SU-DHL-6 (cell line): ENCODE measurements around the gene ARMC5.

Source experiments
- H2AFZ ChIP-seq: fragments of 200-600 bp; sonication (generic); 2 replicates; pipeline ENCODE4 v1.6.1; 2014; ENCODE audit warnings: low read depth, mild to moderate bottlenecking, moderate library complexity, mixed read lengths, antibody characterized with exemption, low read length; ENCODE audit not compliant: severe bottlenecking
- H3F3A ChIP-seq: fragments of 200-600 bp; shearing (Covaris generic); 2 replicates; pipeline ENCODE4 v1.6.0; 2016; ENCODE audit warnings: antibody characterized with exemption, mild to moderate bottlenecking; ENCODE audit not compliant: insufficient read depth
- H3K27ac ChIP-seq: fragments of 200-600 bp; sonication (generic); 2 replicates; pipeline ENCODE4 v1.5.1; 2016; ENCODE audit warnings: low read depth, mild to moderate bottlenecking, low read length, moderate library complexity, mixed read lengths
- H3K27me3 ChIP-seq: fragments of 200-600 bp; sonication (generic), shearing (Covaris generic); 2 replicates; pipeline ENCODE4 v1.6.0; 2014; ENCODE audit warnings: mild to moderate bottlenecking, low read length
- H3K36me3 ChIP-seq: fragments of 200-600 bp; sonication (generic); 2 replicates; pipeline ENCODE4 v1.6.1; 2014; ENCODE audit warnings: mild to moderate bottlenecking, low read length, mixed read lengths
- H3K4me2 ChIP-seq: fragments of 300-600, 200-600 bp; shearing (Covaris generic), sonication (generic); 2 replicates; pipeline ENCODE4 v1.6.0; 2014; ENCODE audit warnings: low read length, low read depth, mild to moderate bottlenecking; ENCODE audit not compliant: poor library complexity, severe bottlenecking
- H3K4me3 ChIP-seq: fragments of 200-600 bp; sonication (generic); 2 replicates; pipeline ENCODE4 v1.5.1; 2014; ENCODE audit warnings: antibody characterized with exemption, low read length, mild to moderate bottlenecking, mixed read lengths; ENCODE audit not compliant: insufficient read depth, poor library complexity, severe bottlenecking
- H3K79me2 ChIP-seq: fragments of 200-600 bp; sonication (generic); 2 replicates; pipeline ENCODE4 v1.6.1; 2014; ENCODE audit warnings: mild to moderate bottlenecking, low read length, moderate library complexity; ENCODE audit not compliant: insufficient read depth
- H3K9ac ChIP-seq: fragments of 200-600 bp; sonication (generic); 2 replicates; pipeline ENCODE4 v1.7.0; 2014; ENCODE audit warnings: mild to moderate bottlenecking, low read length
- H3K9me2 ChIP-seq: fragments of 200-600 bp; sonication (generic); replicated peaks from 2 replicates; pipeline ENCODE4 v1.6.1; 2014; ENCODE audit warnings: low read length; ENCODE audit not compliant: insufficient read depth
- H3K9me3 ChIP-seq: fragments of 200-600 bp; sonication (generic); 2 replicates; pipeline ENCODE4 v1.6.1; 2014; ENCODE audit warnings: low read length, mixed read lengths; ENCODE audit not compliant: insufficient read depth
- H4K20me1 ChIP-seq: fragments of 200-600 bp; sonication (generic); 2 replicates; pipeline ENCODE4 v1.6.1; 2014; ENCODE audit warnings: low read depth, mild to moderate bottlenecking, antibody characterized with exemption, low read length, moderate library complexity, mixed read lengths
- EZH2phosphoT487 ChIP-seq: fragments of 200-600 bp; sonication (generic), shearing (Covaris generic); conservative IDR thresholded peaks from 2 replicates; pipeline ENCODE4 v1.6.1; 2018; ENCODE audit warnings: mild to moderate bottlenecking, antibody characterized with exemption, low read length, moderate library complexity, mixed read lengths
- TF ChIP-seq, protein P1 (sequence below): fragments of 200-600 bp; sonication (generic); IDR thresholded peaks from one replicate; pipeline ENCODE4 v1.5.1; 2017; ENCODE audit warnings: antibody characterized with exemption, mild to moderate bottlenecking, low read length, moderate library complexity; ENCODE audit not compliant: insufficient read depth, poor library complexity, severe bottlenecking

The ARMC5 gene

DNA sequence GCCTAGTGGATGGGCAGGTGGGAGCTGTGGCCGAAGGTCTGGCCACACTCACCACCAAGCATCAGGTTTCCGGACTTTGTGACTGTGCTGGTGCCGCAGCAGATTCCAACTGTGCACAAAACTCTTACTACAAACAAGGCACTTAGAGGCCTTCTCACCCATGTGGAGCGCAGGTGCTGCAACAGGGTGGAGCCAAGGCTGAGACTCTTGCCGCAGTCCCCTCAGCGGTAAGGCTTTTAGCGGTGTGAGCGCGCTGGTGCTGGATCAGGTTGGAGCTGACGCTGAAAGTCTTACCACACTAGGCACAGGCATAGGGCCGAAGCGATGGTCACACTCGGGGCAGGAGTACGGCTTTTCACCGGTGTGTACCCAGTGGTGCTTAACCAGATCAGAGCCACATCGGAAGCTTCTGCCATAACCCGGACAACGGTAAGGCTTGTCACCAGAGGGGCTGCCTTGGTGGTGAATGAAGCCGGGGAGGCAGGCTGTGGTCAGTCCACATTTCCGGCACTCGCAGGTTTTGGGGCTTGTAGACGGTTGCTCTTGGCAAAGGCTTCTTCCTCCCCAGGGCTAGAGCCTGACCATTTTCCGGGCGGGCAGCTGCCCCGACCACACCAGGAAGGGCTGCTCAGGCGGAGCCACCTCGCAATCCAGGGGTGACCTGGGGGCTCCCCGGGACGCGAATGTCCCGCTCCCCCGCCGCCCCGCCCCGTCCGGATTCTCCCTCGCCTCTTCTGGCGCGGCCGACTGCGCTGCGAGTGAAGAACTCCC, 1.0 kb upstream of the ARMC5 start:
- H3K27ac ChIP-seq: peak overlapping the region; percentile 87

GRCh38 chr16:31459687-31460581, 633 bp downstream of the ARMC5 start:
- peak overlapping the region; percentile 87 for H3K27ac ChIP-seq
- no peaks in the 10 kb centered on the region for H3K9me2 ChIP-seq
- H3K4me3 ChIP-seq: peak overlapping the region; percentile 78
- peaks cover 37% of the 10 kb centered on the region for H3K79me2 ChIP-seq
- H3K9me3 ChIP-seq: no peaks in the 10 kb centered on the region
- H3K4me2 ChIP-seq: peak overlapping the region; percentile 79
- H3K27me3 ChIP-seq: no peaks in the 10 kb centered on the region
- peak overlapping the region; percentile 82 for H3K9ac ChIP-seq
- no peak for TF ChIP-seq EZH2phosphoT487
- TF ChIP-seq, protein P1, sequence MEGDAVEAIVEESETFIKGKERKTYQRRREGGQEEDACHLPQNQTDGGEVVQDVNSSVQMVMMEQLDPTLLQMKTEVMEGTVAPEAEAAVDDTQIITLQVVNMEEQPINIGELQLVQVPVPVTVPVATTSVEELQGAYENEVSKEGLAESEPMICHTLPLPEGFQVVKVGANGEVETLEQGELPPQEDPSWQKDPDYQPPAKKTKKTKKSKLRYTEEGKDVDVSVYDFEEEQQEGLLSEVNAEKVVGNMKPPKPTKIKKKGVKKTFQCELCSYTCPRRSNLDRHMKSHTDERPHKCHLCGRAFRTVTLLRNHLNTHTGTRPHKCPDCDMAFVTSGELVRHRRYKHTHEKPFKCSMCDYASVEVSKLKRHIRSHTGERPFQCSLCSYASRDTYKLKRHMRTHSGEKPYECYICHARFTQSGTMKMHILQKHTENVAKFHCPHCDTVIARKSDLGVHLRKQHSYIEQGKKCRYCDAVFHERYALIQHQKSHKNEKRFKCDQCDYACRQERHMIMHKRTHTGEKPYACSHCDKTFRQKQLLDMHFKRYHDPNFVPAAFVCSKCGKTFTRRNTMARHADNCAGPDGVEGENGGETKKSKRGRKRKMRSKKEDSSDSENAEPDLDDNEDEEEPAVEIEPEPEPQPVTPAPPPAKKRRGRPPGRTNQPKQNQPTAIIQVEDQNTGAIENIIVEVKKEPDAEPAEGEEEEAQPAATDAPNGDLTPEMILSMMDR: no peak
- peak overlapping the region; percentile 79 for H2AFZ ChIP-seq
- no peaks in the 10 kb centered on the region for H3K36me3 ChIP-seq
- H3F3A ChIP-seq: 0 out of 2 replicates have a peak, but pooled peaks cover 8% of the 10 kb centered on the region
- peaks cover 11% of the 10 kb centered on the region; the same call in 1 of the 2 replicates for H4K20me1 ChIP-seq

More for the DNA sequence above, 1.0 kb upstream of the ARMC5 start:
- no peaks in the 10 kb centered on the region for H3K9me2 ChIP-seq
- no peaks in the 10 kb centered on the region for H3K9me3 ChIP-seq
- peak overlapping the region; percentile 82 for H3K9ac ChIP-seq
- peak overlapping the region; percentile 78 for H3K4me3 ChIP-seq
- peak overlapping the region; percentile 79 for H3K4me2 ChIP-seq
- peak overlapping the region; percentile 79 for H2AFZ ChIP-seq
- H3F3A ChIP-seq: 0 out of 2 replicates have a peak, but pooled peaks cover 8% of the 10 kb centered on the region
- peaks cover 11% of the 10 kb centered on the region; the same call in 1 of the 2 replicates for H4K20me1 ChIP-seq
- no peaks in the 10 kb centered on the region for H3K36me3 ChIP-seq
- H3K79me2 ChIP-seq: peaks cover 38% of the 10 kb centered on the region
- TF ChIP-seq, protein P1: no peak
- no peak for TF ChIP-seq EZH2phosphoT487
- no peaks in the 10 kb centered on the region for H3K27me3 ChIP-seq

GRCh38 chr16:31460582-31461002, 1.3 kb downstream of the ARMC5 start:
- no peak overlapping the region for H2AFZ ChIP-seq
- no peak for TF ChIP-seq EZH2phosphoT487
- TF ChIP-seq, protein P1: peak; percentile 66
- H3K9me2 ChIP-seq: no peaks in the 10 kb centered on the region
- 0 out of 2 replicates have a peak, but pooled peaks cover 8% of the 10 kb centered on the region for H3F3A ChIP-seq
- H3K27ac ChIP-seq: no peak overlapping the region
- H3K79me2 ChIP-seq: peaks cover 30% of the 10 kb centered on the region
- H3K9me3 ChIP-seq: no peaks in the 10 kb centered on the region
- no peak overlapping the region for H3K9ac ChIP-seq
- peaks cover 5% of the 10 kb centered on the region; the same call in 1 of the 2 replicates for H4K20me1 ChIP-seq
- H3K36me3 ChIP-seq: no peaks in the 10 kb centered on the region
- peak overlapping the region; percentile 74 for H3K4me2 ChIP-seq
- no peaks in the 10 kb centered on the region for H3K27me3 ChIP-seq
- peak overlapping the region; percentile 60 for H3K4me3 ChIP-seq
